Activated CD8-positive, alpha-beta T cell treated with anti-CD3 and anti-CD28 coated beads for 36 hours (primary cell): Measurements from ENCODE around the gene EEIG1. TPM values are rescaled to one million over a fixed set of nuclear protein-coding genes. Genes with fewer than 3 reads are reported as not detected.

ENCODE experiments used
- ATAC-seq: fragments of 200-7000 bp; cut with Tn5 transposase; one replicate; pipeline ENCODE4 v1.10.0; 2021; ENCODE audit warnings: mild to moderate bottlenecking, moderate library complexity
- CTCF ChIA-PET: fragments of 350-600 bp; sonication (Branson Sonifier 250); formaldehyde crosslinking; loops from one replicate; lab custom pipeline; 2021; ENCODE audit warnings: antibody characterized with exemption; lab: Charles Lee
- POLR2A ChIA-PET: fragments of 350-600 bp; sonication (Branson Sonifier 250); formaldehyde crosslinking; loops from one replicate; lab custom pipeline; 2021; ENCODE audit warnings: antibody characterized with exemption; lab: Charles Lee
- DNase-seq: peaks from one replicate; pipeline ENCODE4 v3.0.0-alpha.2; 2020
- H3K27ac Mint-ChIP-seq: one replicate; pipeline ENCODE4 v1.8.0; 2021; ENCODE audit warnings: mild to moderate bottlenecking, mixed read lengths
- H3K27me3 Mint-ChIP-seq: one replicate; pipeline ENCODE4 v1.8.0; 2021; ENCODE audit warnings: mixed read lengths
- H3K36me3 Mint-ChIP-seq: one replicate; pipeline ENCODE4 v1.8.0; 2021; ENCODE audit warnings: low read depth, mixed read lengths
- H3K4me1 Mint-ChIP-seq: one replicate; pipeline ENCODE4 v1.8.0; 2021; ENCODE audit warnings: low read depth, mixed read lengths
- H3K4me3 Mint-ChIP-seq: one replicate; pipeline ENCODE4 v1.8.0; 2021; ENCODE audit warnings: mild to moderate bottlenecking, moderate library complexity, mixed read lengths
- H3K9me3 Mint-ChIP-seq: one replicate; pipeline ENCODE4 v1.8.0; 2021; ENCODE audit warnings: mixed read lengths
- intact Hi-C: fragments of 100-400 bp; cut with micrococcal nuclease; formaldehyde crosslinking; loops from one replicate; pipeline ENCODE4 v1.10.0; 2022
- total RNA-seq, 2 experiments: library from RNA; stranded (reverse); gene quantifications; one replicate each; pipeline ENCODE4 v1.2.3, GENCODE V29; 2021
- TF ChIP-seq, protein P1 (sequence below): fragments of 200-600 bp; IDR thresholded peaks from one replicate; pipeline ENCODE4 v1.8.0; 2022; ENCODE audit warnings: antibody characterized with exemption, mild to moderate bottlenecking

Gene EEIG1
- total RNA-seq, 2 experiments from 2014 or later: 79.7 to 81.5 TPM

DNA sequence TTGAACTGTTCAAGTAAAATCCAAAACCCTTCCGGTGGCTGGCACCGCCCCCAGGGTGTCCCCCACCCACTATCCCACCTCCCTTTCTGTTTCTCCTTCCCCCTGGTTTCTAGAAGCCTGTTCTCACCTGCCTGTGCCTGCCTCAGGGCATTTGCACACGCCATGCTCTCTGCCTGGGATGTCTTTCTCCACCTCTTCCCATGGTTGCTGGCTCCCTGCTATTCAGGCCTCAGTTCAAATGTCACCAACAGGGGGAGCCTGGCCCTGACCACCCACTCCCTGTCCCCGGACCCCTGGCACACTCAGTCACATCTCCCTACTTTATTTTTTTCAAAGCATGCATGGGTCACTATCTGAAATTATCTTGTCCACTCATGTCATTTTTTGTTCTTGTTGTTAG, 39.9 kb upstream of the EEIG1 start:
- Mint-ChIP-seq H3K4me3 (no peak overlapping the region), H3K27ac (peak overlapping the region; percentile 8), H3K9me3 (no peaks in the 10 kb centered on the region), H3K27me3 (no peaks in the 10 kb centered on the region), H3K4me1 (peaks cover 52% of the 10 kb centered on the region), H3K36me3 (no peaks in the 10 kb centered on the region)
- ChIA-PET CTCF (interaction anchor here (1.3 to 24.9 kb wide), 5 partner anchors 14 to 97 kb away, joined by 4 to 631 read pairs (median 6); no protein-coding TSS in a partner anchor), POLR2A (interaction anchor here (1.2 to 1.6 kb wide), 4 partner anchors 13 to 40 kb away, joined by 3 to 6 read pairs (median 4); partner anchors contain the start of gene EEIG1)
- intact Hi-C loops: no loop called here
- ATAC-seq (no peak), DNase-seq (no peak)
- TF ChIP-seq, protein P1, sequence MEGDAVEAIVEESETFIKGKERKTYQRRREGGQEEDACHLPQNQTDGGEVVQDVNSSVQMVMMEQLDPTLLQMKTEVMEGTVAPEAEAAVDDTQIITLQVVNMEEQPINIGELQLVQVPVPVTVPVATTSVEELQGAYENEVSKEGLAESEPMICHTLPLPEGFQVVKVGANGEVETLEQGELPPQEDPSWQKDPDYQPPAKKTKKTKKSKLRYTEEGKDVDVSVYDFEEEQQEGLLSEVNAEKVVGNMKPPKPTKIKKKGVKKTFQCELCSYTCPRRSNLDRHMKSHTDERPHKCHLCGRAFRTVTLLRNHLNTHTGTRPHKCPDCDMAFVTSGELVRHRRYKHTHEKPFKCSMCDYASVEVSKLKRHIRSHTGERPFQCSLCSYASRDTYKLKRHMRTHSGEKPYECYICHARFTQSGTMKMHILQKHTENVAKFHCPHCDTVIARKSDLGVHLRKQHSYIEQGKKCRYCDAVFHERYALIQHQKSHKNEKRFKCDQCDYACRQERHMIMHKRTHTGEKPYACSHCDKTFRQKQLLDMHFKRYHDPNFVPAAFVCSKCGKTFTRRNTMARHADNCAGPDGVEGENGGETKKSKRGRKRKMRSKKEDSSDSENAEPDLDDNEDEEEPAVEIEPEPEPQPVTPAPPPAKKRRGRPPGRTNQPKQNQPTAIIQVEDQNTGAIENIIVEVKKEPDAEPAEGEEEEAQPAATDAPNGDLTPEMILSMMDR: peak; percentile 19

DNA sequence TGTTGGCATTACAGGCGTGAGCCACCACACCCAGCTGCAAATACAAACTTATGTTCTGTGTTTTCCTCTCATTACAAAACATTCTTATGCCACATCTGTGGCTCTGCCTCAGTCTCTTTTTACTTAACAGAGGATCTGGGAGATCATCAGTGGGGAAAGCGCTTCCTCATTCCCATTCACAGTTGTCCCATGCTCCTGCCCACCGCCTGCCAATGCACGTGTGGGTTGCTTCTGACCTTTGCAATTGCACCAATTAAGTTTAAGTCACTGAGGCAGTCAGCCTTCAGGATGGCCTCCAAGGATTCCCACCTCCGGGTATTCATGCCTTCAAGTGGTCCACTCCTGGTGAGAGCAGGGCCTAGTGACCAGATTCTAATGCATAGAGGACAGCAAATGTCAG, 34.9 kb upstream of the EEIG1 start:
- H3K4me3 Mint-ChIP-seq: no peak overlapping the region
- DNase-seq (no peak), ATAC-seq (no peak)
- CTCF ChIA-PET: interaction anchor here (24.9 kb wide), 1 partner anchor 63 kb away, joined by 631 read pairs; no protein-coding TSS in a partner anchor
- TF ChIP-seq, protein P1: no peak
- no peaks in the 10 kb centered on the region for H3K36me3 Mint-ChIP-seq
- intact Hi-C loops: no loop called here
- POLR2A ChIA-PET: interaction anchor here (2.0 kb wide), 1 partner anchor 10 kb away, joined by 9 read pairs; no protein-coding TSS in a partner anchor
- no peaks in the 10 kb centered on the region for H3K27me3 Mint-ChIP-seq
- H3K9me3 Mint-ChIP-seq: no peaks in the 10 kb centered on the region
- H3K4me1 Mint-ChIP-seq: peaks cover 13% of the 10 kb centered on the region
- no peak overlapping the region for H3K27ac Mint-ChIP-seq

DNA sequence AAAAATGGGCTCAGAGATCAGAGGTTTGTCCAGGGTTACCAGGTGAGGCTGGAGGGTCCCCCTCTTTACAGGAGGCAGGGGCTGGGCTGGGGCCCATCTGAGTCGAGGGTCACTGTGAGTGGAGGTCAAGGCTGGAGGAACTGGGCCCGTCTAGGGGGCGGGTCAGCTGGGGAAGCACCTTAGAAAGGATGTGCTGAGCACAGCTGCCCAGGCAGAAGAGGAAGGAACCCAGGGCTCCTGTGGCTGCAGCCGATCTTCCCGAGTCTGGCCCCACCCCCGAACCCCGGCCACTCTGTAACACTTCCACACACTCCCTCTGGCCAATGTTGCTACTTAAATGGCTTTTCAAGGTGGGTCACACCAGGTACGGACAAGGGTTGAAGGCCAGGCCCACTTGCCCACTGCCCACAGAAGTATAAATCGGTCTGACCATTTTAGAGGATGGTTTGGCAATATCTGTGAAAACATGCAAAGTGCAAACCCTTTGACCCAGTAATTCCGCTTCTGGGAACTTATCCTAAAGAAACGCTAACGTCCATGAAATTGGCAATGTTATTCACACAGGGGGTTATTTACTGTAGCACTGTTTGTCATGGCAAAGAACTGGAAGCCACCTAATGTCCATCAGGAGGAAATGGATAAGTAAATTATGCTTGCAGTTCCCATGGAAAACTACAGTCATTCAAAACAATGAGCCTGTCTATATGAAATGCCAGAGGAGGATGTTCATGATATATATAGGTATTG, 30.5 kb upstream of the EEIG1 start:
- TF ChIP-seq, protein P1: no peak
- POLR2A ChIA-PET: interaction anchor here (0.8 kb wide), 1 partner anchor 31 kb away, joined by 3 read pairs; the partner anchor contains the start of gene EEIG1
- peaks cover 9% of the 10 kb centered on the region for H3K36me3 Mint-ChIP-seq
- no peak overlapping the region for H3K4me3 Mint-ChIP-seq
- peaks cover 6% of the 10 kb centered on the region for H3K9me3 Mint-ChIP-seq
- no peaks in the 10 kb centered on the region for H3K27me3 Mint-ChIP-seq
- DNase-seq (no peak), ATAC-seq (no peak)
- H3K4me1 Mint-ChIP-seq: peaks cover 38% of the 10 kb centered on the region
- no peak overlapping the region for H3K27ac Mint-ChIP-seq
- CTCF ChIA-PET: no interaction called here
- intact Hi-C loops: no loop called here

DNA sequence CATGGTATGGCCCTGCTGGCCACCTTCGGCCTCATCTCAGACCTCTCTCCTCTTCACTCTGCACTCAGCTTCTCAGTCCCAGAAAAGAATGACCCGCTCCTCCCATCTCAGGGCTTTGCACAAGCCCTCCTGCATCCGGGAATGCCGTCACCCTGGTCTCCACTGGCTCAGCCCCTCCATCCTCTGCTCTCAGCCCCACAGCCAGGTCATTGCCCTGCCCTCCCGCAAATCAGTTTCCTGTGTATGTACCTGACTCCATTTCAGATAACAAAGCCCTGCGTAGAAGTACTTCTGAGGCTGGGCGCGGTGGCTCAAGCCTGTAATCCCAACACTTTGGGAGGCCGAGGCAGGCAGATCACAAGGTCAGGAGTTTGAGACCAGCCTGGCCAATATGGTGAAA, 28.9 kb upstream of the EEIG1 start:
- intact Hi-C loops: no loop called here
- Mint-ChIP-seq H3K4me3 (no peak overlapping the region), H3K4me1 (peaks cover 43% of the 10 kb centered on the region), H3K9me3 (peaks cover 6% of the 10 kb centered on the region), H3K27me3 (no peaks in the 10 kb centered on the region), H3K27ac (no peak overlapping the region), H3K36me3 (peaks cover 9% of the 10 kb centered on the region)
- no peak for DNase-seq
- ChIA-PET CTCF (interaction anchor here (0.9 kb wide), 1 partner anchor 67 kb away, joined by 3 read pairs; no protein-coding TSS in a partner anchor), POLR2A (interaction anchor here (0.5 to 1.0 kb wide), 4 partner anchors 18 to 682 kb away, joined by 3 read pairs; no protein-coding TSS in a partner anchor)
- ATAC-seq: no peak
- TF ChIP-seq, protein P1: no peak

DNA sequence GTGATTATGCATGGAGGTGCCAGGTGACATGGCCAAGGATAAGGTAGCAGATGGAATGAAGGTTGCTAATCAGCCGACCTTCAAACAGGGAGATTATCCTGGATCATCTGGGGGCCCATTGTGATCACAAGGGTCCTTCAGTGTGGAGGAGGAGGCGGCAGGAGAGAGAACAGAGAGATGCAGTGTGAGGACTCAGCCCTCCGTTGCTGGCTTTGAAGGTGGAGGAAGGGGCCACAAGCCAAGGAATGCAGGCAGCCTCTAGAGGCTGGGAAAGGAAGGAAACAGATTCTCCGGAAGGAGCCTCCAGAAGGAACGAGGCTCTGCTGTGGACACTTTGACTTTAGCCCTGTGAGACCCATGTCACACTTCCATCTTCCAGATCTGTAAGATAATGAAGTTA, 27.4 kb upstream of the EEIG1 start:
- TF ChIP-seq, protein P1: no peak
- H3K27me3 Mint-ChIP-seq: no peaks in the 10 kb centered on the region
- DNase-seq (no peak), ATAC-seq (peak; percentile 9)
- H3K27ac Mint-ChIP-seq: peak overlapping the region; percentile 92
- peaks cover 9% of the 10 kb centered on the region for H3K36me3 Mint-ChIP-seq
- intact Hi-C loops: no loop called here
- ChIA-PET POLR2A (interaction anchor here (1.0 to 3.6 kb wide), 7 partner anchors 10 to 54 kb away, joined by 3 to 27 read pairs (median 4); no protein-coding TSS in a partner anchor), CTCF (interaction anchor here (1.5 to 5.9 kb wide), 2 partner anchors 26 to 53 kb away, joined by 6 to 30 read pairs; no protein-coding TSS in a partner anchor)
- peaks cover 43% of the 10 kb centered on the region for H3K4me1 Mint-ChIP-seq
- peak overlapping the region; percentile 71 for H3K4me3 Mint-ChIP-seq
- peaks cover 6% of the 10 kb centered on the region for H3K9me3 Mint-ChIP-seq
